Uterus (tissue), 2 donors: ENCODE measurements around the gene GABBR1.

Source experiments
- POLR2A ChIP-seq, 2 donors: fragments of 450-650 bp; IDR thresholded peaks; one replicate each; pipeline ENCODE4 v1.6.1; 2016; ENCODE audit warnings: antibody characterized with exemption in 2 of 2, mild to moderate bottlenecking in 1 of 2, moderate library complexity in 1 of 2
- TF ChIP-seq, protein P1 (sequence below), 4 experiments: fragments of 200-600 bp in 2 of 4; fragments of 450-650 bp in 2 of 4; sonication (generic) in 2 of 4; IDR thresholded peaks; one replicate each; pipeline ENCODE4 v1.5.1; 2016 to 2019; ENCODE audit warnings: antibody characterized with exemption in 4 of 4, mild to moderate bottlenecking in 2 of 4, moderate library complexity in 1 of 4

DNA sequence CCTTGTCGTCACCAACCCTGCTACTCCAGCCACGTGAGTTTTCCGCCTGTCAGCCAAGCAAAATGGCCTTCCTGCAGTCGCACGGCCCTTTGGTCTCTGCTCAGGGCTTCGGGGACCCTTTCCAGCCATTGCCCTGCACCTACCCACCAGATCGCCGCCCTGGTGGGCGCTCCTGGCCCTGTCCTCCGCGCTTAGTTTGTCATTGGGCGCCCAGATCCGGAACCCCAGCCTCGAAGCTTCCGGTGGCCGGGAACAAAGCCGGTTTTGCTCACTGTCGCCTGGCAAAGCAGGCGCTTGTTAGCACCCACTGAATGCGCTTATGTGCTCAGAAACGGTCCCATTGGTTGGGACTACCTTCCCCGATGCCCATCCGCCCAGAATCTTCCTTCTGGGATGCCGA is 47.4 kb upstream of the GABBR1 start:
- TF ChIP-seq, protein P1, sequence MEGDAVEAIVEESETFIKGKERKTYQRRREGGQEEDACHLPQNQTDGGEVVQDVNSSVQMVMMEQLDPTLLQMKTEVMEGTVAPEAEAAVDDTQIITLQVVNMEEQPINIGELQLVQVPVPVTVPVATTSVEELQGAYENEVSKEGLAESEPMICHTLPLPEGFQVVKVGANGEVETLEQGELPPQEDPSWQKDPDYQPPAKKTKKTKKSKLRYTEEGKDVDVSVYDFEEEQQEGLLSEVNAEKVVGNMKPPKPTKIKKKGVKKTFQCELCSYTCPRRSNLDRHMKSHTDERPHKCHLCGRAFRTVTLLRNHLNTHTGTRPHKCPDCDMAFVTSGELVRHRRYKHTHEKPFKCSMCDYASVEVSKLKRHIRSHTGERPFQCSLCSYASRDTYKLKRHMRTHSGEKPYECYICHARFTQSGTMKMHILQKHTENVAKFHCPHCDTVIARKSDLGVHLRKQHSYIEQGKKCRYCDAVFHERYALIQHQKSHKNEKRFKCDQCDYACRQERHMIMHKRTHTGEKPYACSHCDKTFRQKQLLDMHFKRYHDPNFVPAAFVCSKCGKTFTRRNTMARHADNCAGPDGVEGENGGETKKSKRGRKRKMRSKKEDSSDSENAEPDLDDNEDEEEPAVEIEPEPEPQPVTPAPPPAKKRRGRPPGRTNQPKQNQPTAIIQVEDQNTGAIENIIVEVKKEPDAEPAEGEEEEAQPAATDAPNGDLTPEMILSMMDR (IDR thresholded peaks at IDR 0.05), result no peak
- TF ChIP-seq POLR2A (IDR thresholded peaks at IDR 0.05), result no peak
